ENCODE results near the gene ATP2C2. TPM values are rescaled to one million over a fixed set of nuclear protein-coding genes. Genes with fewer than 3 reads are reported as not detected.

The ATP2C2 gene
- total and polyA plus RNA-seq, 2 of the 8 experiments (the other 6 are each of a cell fraction or from before 2014, with no cell fraction given), result 1.2 to 2.8 TPM

DNA sequence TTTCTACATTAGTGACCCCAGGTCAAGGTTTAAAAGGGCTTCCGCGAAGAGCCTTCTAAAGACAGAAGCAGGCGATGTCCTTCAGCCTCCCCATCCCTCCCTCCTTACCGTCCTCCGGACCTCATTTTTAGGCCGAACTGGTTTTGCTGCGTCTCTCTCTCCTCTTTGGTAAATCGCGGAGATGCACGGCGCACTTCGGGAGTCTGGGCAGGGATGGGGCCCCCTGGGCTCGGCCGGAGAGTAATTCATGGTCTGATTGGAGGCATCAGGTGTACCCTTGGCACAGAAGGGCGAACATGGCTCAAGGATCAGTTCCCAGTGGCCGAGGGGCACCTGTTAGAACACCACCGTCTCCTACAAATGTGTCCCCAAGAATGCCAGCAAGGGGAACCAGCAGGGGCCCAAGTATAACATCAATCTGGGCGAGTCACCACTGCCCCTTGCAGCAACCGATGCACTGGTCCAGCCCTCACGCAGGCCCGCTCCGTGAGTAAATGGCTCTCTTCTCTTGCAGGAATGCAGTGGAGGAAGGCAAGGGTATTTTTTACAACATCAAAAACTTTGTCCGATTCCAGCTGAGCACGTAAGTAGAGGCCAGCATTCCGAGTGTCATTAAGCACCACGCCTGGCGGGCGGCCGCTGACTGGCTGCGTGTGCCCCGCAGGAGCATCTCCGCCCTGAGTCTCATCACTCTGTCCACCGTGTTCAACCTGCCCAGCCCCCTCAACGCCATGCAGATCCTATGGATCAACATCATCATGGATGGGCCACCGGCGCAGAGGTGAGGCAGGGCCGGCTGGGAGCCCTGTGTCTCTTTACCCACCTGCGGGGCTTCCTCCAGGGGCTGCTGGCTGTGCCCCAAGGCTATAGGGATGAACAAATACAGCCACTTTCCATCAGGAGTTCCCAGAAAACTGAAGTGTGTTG is 90.5 kb downstream of the ATP2C2 start:
- H3K27me3 ChIP-seq (replicated peaks in 1 of 4; ENCODE audit: control insufficient read depth in 3 of 4, extremely low read depth in 1 of 4, insufficient read depth in 3 of 4, low read length in 3 of 4), result no peaks in the 10 kb centered on the region; a peak in 1 of 7 replicates
- no peak overlapping the region for H4K5ac ChIP-seq (ENCODE audit: insufficient read length, low read depth, low read length)
- no peak overlapping the region for H2BK20ac ChIP-seq (ENCODE audit: low read length)
- H4K8ac ChIP-seq (ENCODE audit: extremely low read depth, insufficient read depth, low read length), result no peak overlapping the region; the same call in 1 of the 2 replicates
- DNase-seq (ENCODE audit: low read depth in 1 of 2, low spot score in 2 of 2) (no peak), FAIRE-seq (no peak)
- no peak overlapping the region for H3K4ac ChIP-seq (replicated peaks; ENCODE audit: insufficient read length, low read depth, low read length)
- TF ChIP-seq SUZ12 (IDR thresholded peaks at IDR 0.05; ENCODE audit: low read length), result no peak
- TF ChIP-seq ASH2L (IDR thresholded peaks at IDR 0.05; ENCODE audit: low read length), result no peak
- no peak for TF ChIP-seq JUND (IDR thresholded peaks at IDR 0.05; ENCODE audit: low read length)
- H3K14ac ChIP-seq (ENCODE audit: insufficient read length), result no peak overlapping the region
- H2BK12ac ChIP-seq (ENCODE audit: low read depth, low read length), result no peak overlapping the region
- no peak overlapping the region for H3K18ac ChIP-seq (ENCODE audit: extremely low read depth, low read length)
- no peaks in the 10 kb centered on the region for H3K79me2 ChIP-seq (ENCODE audit: control insufficient read depth in 1 of 2, insufficient read depth in 2 of 2, low read length in 2 of 2)
- ChIA-PET CTCF (ENCODE audit: partially characterized antibody) (interaction anchor here (1.2 kb wide), 1 partner anchor 24 kb away, joined by 3 read pairs; no protein-coding TSS in a partner anchor), POLR2A (ENCODE audit: partially characterized antibody) (no interaction called here)
- H2AK5ac ChIP-seq (ENCODE audit: low read depth, low read length), result no peak overlapping the region
- H3K4me3 ChIP-seq (ENCODE audit: extremely low read depth in 1 of 4, insufficient read depth in 2 of 4, low read depth in 3 of 4, low read length in 4 of 4), result no peak overlapping the region
- no peak overlapping the region for H2BK5ac ChIP-seq (ENCODE audit: low read depth, low read length)
- no peak overlapping the region for H3K9ac ChIP-seq (replicated peaks in 1 of 4; ENCODE audit: extremely low read depth in 1 of 4, low read depth in 3 of 4, low read length in 3 of 4)
- 92% methylated on average over 35 of the region's 38 CpGs; no CpG with 5 or more reads in 1 of the 2 experiments for WGBS, 2 experiments (ENCODE audit: extremely low coverage in 1 of 2, insufficient coverage in 1 of 2, insufficient read length in 1 of 2, insufficient replicate concordance in 2 of 2, low coverage in 1 of 2, low lambda C conversion rate in 2 of 2, missing lambda C conversion rate in 1 of 2)
- no peak overlapping the region for H2AFZ ChIP-seq (ENCODE audit: low read length)
- H4K91ac ChIP-seq (replicated peaks; ENCODE audit: insufficient read length, low read length), result no peak overlapping the region
- no peaks in the 10 kb centered on the region for H4K20me1 ChIP-seq (replicated peaks in 1 of 2; ENCODE audit: control insufficient read depth in 1 of 2, insufficient read depth in 2 of 2, low read length in 2 of 2)
- no peak overlapping the region for H3K27ac ChIP-seq (ENCODE audit: low read depth, low read length)
- no peak overlapping the region for H2BK15ac ChIP-seq (ENCODE audit: low read length)
- no peak overlapping the region for H3K4me2 ChIP-seq (ENCODE audit: insufficient read depth in 1 of 2, low read depth in 2 of 2, low read length in 2 of 2)
- no peaks in the 10 kb centered on the region for H3K36me3 ChIP-seq (ENCODE audit: control insufficient read depth in 2 of 4, insufficient read depth in 4 of 4, low read length in 3 of 4)
- no peaks in the 10 kb centered on the region for H3K9me3 ChIP-seq (ENCODE audit: insufficient read depth in 2 of 2, low read depth in 1 of 2, low read length in 1 of 2)
- no peaks in the 10 kb centered on the region for H3K4me1 ChIP-seq (replicated peaks in 1 of 4; ENCODE audit: control insufficient read depth in 3 of 4, insufficient read depth in 4 of 4, low read length in 3 of 4)
- no peaks in the 10 kb centered on the region for H3K79me1 ChIP-seq (ENCODE audit: low read depth, low read length)
- H3K56ac ChIP-seq (replicated peaks; ENCODE audit: insufficient read length, low read depth, low read length), result no peak overlapping the region
- H3K23ac ChIP-seq (ENCODE audit: insufficient read length), result no peak overlapping the region
- no peaks in the 10 kb centered on the region for H3K23me2 ChIP-seq (ENCODE audit: low read depth, low read length)
- no peak overlapping the region for H2BK120ac ChIP-seq (replicated peaks; ENCODE audit: low read depth, low read length)

Measured in H1 (cell line).